GM21619 (cell line): ENCODE results near the gene SINHCAF.

ENCODE experiments used
- ATAC-seq: cut with Tn5 transposase; IDR thresholded peaks from one replicate; pipeline ENCODE4 v1.9.1; 2021; ENCODE audit not compliant: unreplicated experiment

Gene SINHCAF

GRCh38 chr12:31337952-31338351 lies 12.0 kb upstream of the SINHCAF start:
- ATAC-seq = no peak

- no peak for ATAC-seq
These were observed 5.3 kb upstream of the SINHCAF start for GRCh38 chr12:31331242-31331641.

- ATAC-seq = no peak
These were observed 1.0 kb upstream of the SINHCAF start for GRCh38 chr12:31326736-31327659.

GRCh38 chr12:31325524-31325875 lies 450 bp downstream of the SINHCAF start:
- ATAC-seq = peak; percentile 2

- peak; percentile 11 for ATAC-seq
These were observed 966 bp downstream of the SINHCAF start for GRCh38 chr12:31324845-31325523.

- peak; percentile 29 for ATAC-seq
These were observed 1.7 kb downstream of the SINHCAF start for GRCh38 chr12:31324116-31324844.

- ATAC-seq = peak; percentile 14
These were observed 2.4 kb downstream of the SINHCAF start for GRCh38 chr12:31323391-31324115.

- no peak for ATAC-seq
These were observed 3.1 kb downstream of the SINHCAF start for GRCh38 chr12:31322801-31323207.

GRCh38 chr12:31321897-31322228 lies 4.1 kb downstream of the SINHCAF start:
- ATAC-seq = no peak

- no peak for ATAC-seq
These were observed 4.6 kb downstream of the SINHCAF start for GRCh38 chr12:31321186-31321896.

- no peak for ATAC-seq
These were observed 7.2 kb downstream of the SINHCAF start for GRCh38 chr12:31318657-31319269.

- no peak for ATAC-seq
These were observed 8.2 kb downstream of the SINHCAF start for GRCh38 chr12:31317471-31318395.

GRCh38 chr12:31316891-31317290 lies 9.1 kb downstream of the SINHCAF start:
- no peak for ATAC-seq

GRCh38 chr12:31315784-31316465 lies 10.0 kb downstream of the SINHCAF start:
- no peak for ATAC-seq

- peak; percentile 33 for ATAC-seq
These were observed 10.8 kb downstream of the SINHCAF start for GRCh38 chr12:31315044-31315715.

GRCh38 chr12:31312431-31312830 lies 13.5 kb downstream of the SINHCAF start:
- ATAC-seq = no peak

- ATAC-seq = no peak
These were observed 14.2 kb downstream of the SINHCAF start for GRCh38 chr12:31311634-31312258.
